ENCODE data around the gene MEI1. TPM values are rescaled to one million over a fixed set of nuclear protein-coding genes. Genes with fewer than 3 reads are reported as not detected.
A peak's percentile ranks its signal among the peaks of the same experiment; 100 is the strongest.

The MEI1 gene
- total and polyA plus RNA-seq, 9 of the 15 experiments (the other 6 are each of a cell fraction or from before 2014, with no cell fraction given): 0.08 to 0.68 (median 0.18) TPM; not detected in 2

GRCh38 chr22:41696703-41697102 is 2.6 kb upstream of the MEI1 start:
- H2AFZ ChIP-seq (ENCODE audit: low read depth, low read length): peak overlapping the region; percentile 60
- peak overlapping the region in 1 of 2 experiments; percentile 77; a peak in 2 of 4 replicates for H3K9ac ChIP-seq (ENCODE audit: insufficient read depth in 1 of 2, low read depth in 2 of 2, low read length in 2 of 2)
- POLR2A ChIA-PET: interaction anchor here (0.5 to 3.0 kb wide), 6 partner anchors 9 to 251 kb away, joined by 3 to 26 read pairs (median 5); partner anchors contain the start of gene SNU13
- no peaks in the 10 kb centered on the region for H3K9me1 ChIP-seq (ENCODE audit: control insufficient read depth, insufficient read depth, low read length)
- CTCF ChIA-PET (ENCODE audit: low intra/inter-chr PET ratio): interaction anchor here (0.5 to 2.5 kb wide), 5 partner anchors 161 to 740 kb away, joined by 3 to 29 read pairs (median 3); partner anchors contain the start of gene SHISA8
- no peaks in the 10 kb centered on the region for H3K27me3 ChIP-seq (ENCODE audit: control insufficient read depth in 2 of 2, insufficient read depth in 2 of 2, low read length in 2 of 2)
- H3K4me1 ChIP-seq (replicated peaks in 1 of 2; ENCODE audit: control insufficient read depth in 2 of 2, insufficient read depth in 2 of 2, low read length in 2 of 2): peaks cover 2 to 18% of the 10 kb centered on the region in 2 experiments; a peak in 2 of 5 replicates
- TF ChIP-seq SRSF7 (optimal IDR thresholded peaks at IDR 0.05; ENCODE audit: low read depth, low read length) (no peak), USF2 (CRISPR knock-in tag; IDR thresholded peaks at IDR 0.05) (no peak), ZNF551 (CRISPR knock-in tag; IDR thresholded peaks at IDR 0.05) (no peak), CHD2 (IDR thresholded peaks at IDR 0.05; ENCODE audit: low read depth, low read length) (no peak), ZFX (CRISPR knock-in tag; IDR thresholded peaks at IDR 0.05) (peak; percentile 26; the same call in 1 of the 2 replicates), FOXM1 (IDR thresholded peaks at IDR 0.05; ENCODE audit: low read depth) (no peak), FOXM1 (CRISPR knock-in tag; IDR thresholded peaks at IDR 0.05; ENCODE audit: low read depth) (no peak)
- H3K36me3 ChIP-seq (ENCODE audit: control insufficient read depth, insufficient read depth, low read length): peaks cover 9% of the 10 kb centered on the region; the same call in 2 of the 3 replicates
- H4K20me1 ChIP-seq (replicated peaks; ENCODE audit: control insufficient read depth, insufficient read depth, low read length): no peaks in the 10 kb centered on the region; the same call in none of the 2 replicates
- no TSS peak for BruUV-seq (replicated peaks)
- DNase-seq (ENCODE audit: extremely low read depth in 1 of 4, low spot score in 3 of 4) (no peak), ATAC-seq (peak; percentile 54), FAIRE-seq (no peak)
- intact Hi-C loops (cut with micrococcal nuclease) (loop anchor here (1.0 to 5.0 kb wide), 2 partner anchors 51 to 245 kb away; no protein-coding TSS in a partner anchor), in situ Hi-C loops (cut with MboI) (loop anchor here (5.0 kb wide), 1 partner anchor 246 kb away; no protein-coding TSS in a partner anchor)
- no peaks in the 10 kb centered on the region for H3K9me3 ChIP-seq (replicated peaks; ENCODE audit: control insufficient read depth, insufficient read depth, low read depth, low read length)
- no peaks in the 10 kb centered on the region for H3K79me2 ChIP-seq (ENCODE audit: control insufficient read depth, insufficient read depth, low read length)
- no peak overlapping the region for H3K27ac ChIP-seq (ENCODE audit: extremely low read depth, low read depth, low read length)
- no peak overlapping the region for H3K4me3 ChIP-seq
- WGBS (ENCODE audit: insufficient coverage, low coverage, missing lambda C conversion rate): 17% methylated on average over 3 of the region's 11 CpGs
- no peak overlapping the region; the same call in 1 of the 2 replicates for H3K4me2 ChIP-seq (ENCODE audit: insufficient read depth, low read length)

Data from K562 (cell line).